Measurements from ENCODE around the gene KIF11. TPM values are rescaled to one million over a fixed set of nuclear protein-coding genes. Genes with fewer than 3 reads are reported as not detected.

The KIF11 gene
- total and polyA plus RNA-seq, 9 of the 15 experiments (the other 6 are each of a cell fraction or from before 2014, with no cell fraction given): 11.3 to 54.4 (median 29.2) TPM

DNA sequence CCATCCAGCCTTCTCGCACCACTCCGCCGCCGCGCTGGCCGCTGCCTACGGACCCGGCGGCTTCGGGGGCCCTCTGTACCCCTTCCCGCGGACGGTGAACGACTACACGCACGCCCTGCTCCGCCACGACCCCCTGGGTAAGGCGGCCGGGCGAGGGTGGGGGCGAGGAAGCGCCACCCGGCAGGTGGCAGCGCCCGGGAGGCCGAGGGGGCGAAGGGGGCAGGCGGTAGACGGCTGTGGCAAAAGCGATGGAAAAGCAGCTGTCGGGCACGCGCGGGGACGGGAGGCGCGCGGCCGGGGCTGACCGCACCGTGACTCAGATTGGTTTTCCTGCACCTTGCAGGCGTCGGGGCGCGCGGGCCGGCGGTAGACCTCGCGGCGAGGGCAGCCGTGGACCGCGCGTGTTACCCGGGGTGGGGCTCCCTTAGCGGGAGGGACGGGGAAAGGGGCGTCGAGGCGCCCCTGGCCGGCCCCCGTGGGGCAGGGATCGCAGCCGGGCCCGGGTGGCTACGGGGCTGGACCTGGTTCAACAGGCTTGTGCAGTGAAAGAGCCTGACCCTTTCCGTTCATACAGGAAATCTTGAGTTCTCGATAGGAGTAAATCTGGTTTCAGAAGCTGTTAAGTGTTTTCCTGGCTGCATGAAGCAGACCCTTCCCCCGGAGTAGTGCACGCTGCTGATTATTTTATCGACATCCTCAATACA lies 97.4 kb downstream of the KIF11 start (continued):
- TF ChIP-seq SAFB (IDR thresholded peaks at IDR 0.05; ENCODE audit: borderline replicate concordance, low read depth, low read length): peak; percentile 41; the same call in 1 of the 2 replicates
- TF ChIP-seq LCOR (CRISPR knock-in tag; IDR thresholded peaks at IDR 0.05): no peak

GRCh38 chr10:92690915-92691590 lies 98.1 kb downstream of the KIF11 start:
- ChIA-PET CTCF (ENCODE audit: low intra/inter-chr PET ratio) (no interaction called here), POLR2A (interaction anchor here (0.6 to 1.9 kb wide), 10 partner anchors 8 to 176 kb away, joined by 3 to 4 read pairs (median 3); partner anchors contain the start of gene EXOC6)
- Histone ChIP-seq H4K20me1 (replicated peaks; ENCODE audit: control insufficient read depth, insufficient read depth, low read length) (0 out of 2 replicates have a peak, but pooled peaks cover 4% of the 10 kb centered on the region), H3K9ac (ENCODE audit: insufficient read depth in 1 of 2, low read depth in 2 of 2, low read length in 2 of 2) (peak overlapping the region; percentile 84 to 98), H3K4me3 (peak overlapping the region; percentile 93), H3K9me3 (replicated peaks; ENCODE audit: control insufficient read depth, insufficient read depth, low read depth, low read length) (peaks cover 4% of the 10 kb centered on the region; the same call in 1 of the 2 replicates), H3K4me2 (ENCODE audit: insufficient read depth, low read length) (peak overlapping the region; percentile 96), H3K9me1 (ENCODE audit: control insufficient read depth, insufficient read depth, low read length) (no peaks in the 10 kb centered on the region), H3K36me3 (ENCODE audit: control insufficient read depth, insufficient read depth, low read length) (peaks cover 51% of the 10 kb centered on the region), H3K4me1 (replicated peaks in 1 of 2; ENCODE audit: control insufficient read depth in 2 of 2, insufficient read depth in 2 of 2, low read length in 2 of 2) (peaks cover 9 to 39% of the 10 kb centered on the region in 2 experiments; a peak in 4 of 5 replicates), H2AFZ (ENCODE audit: low read depth, low read length) (no peak overlapping the region), H3K79me2 (ENCODE audit: control insufficient read depth, insufficient read depth, low read length) (peaks cover 84% of the 10 kb centered on the region), H3K27ac (ENCODE audit: extremely low read depth, low read depth, low read length) (peak overlapping the region; percentile 91), H3K27me3 (ENCODE audit: control insufficient read depth in 2 of 2, insufficient read depth in 2 of 2, low read length in 2 of 2) (no peaks in the 10 kb centered on the region)
- no peak for ATAC-seq
- FAIRE-seq: no peak
- in situ Hi-C loops (cut with MboI): loop anchor here (5.0 kb wide), 1 partner anchor 141 kb away; no protein-coding TSS in a partner anchor
- WGBS (ENCODE audit: insufficient coverage, low coverage, missing lambda C conversion rate): under 1% methylated on average over 23 of the region's 30 CpGs
- DNase-seq (ENCODE audit: extremely low read depth in 1 of 4, low spot score in 3 of 4): peak in 1 of 4 experiments; percentile 66
- intact Hi-C loops (cut with micrococcal nuclease): no loop called here
- TSS peak; percentile 45 for BruUV-seq (replicated peaks)
- TF ChIP-seq SIN3A (IDR thresholded peaks at IDR 0.05; ENCODE audit: borderline replicate concordance in 2 of 2, control insufficient read depth in 1 of 2, low read depth in 2 of 2, low read length in 2 of 2) (0 out of 4 replicates have a peak, but pooled peaks of 1 of the 2 experiments have one; percentile 27), ZBTB9 (CRISPR knock-in tag; IDR thresholded peaks at IDR 0.05) (no peak), KDM5B (IDR thresholded peaks at IDR 0.05; ENCODE audit: insufficient replicate concordance, low read depth, low read length) (peak; percentile 25), FOXM1 (IDR thresholded peaks at IDR 0.05; ENCODE audit: low read depth) (0 out of 2 replicates have a peak, but pooled peaks have one; percentile 19), FOXM1 (CRISPR knock-in tag; IDR thresholded peaks at IDR 0.05; ENCODE audit: low read depth) (no peak), PHF8 (IDR thresholded peaks at IDR 0.05; ENCODE audit: borderline replicate concordance, low read length) (peak; percentile 5; the same call in 1 of the 2 replicates), CHD1 (IDR thresholded peaks at IDR 0.05; ENCODE audit: low read length) (peak; percentile 48), NCOA1 (IDR thresholded peaks at IDR 0.05; ENCODE audit: low read depth) (peak; percentile 46; the same call in 1 of the 2 replicates), ZNF263 (CRISPR knock-in tag; IDR thresholded peaks at IDR 0.05; ENCODE audit: borderline replicate concordance) (no peak), DPF2 (IDR thresholded peaks at IDR 0.05) (no peak), RBBP5 (IDR thresholded peaks at IDR 0.05; ENCODE audit: borderline replicate concordance, insufficient read depth, low read length, poor library complexity, severe bottlenecking) (peak; percentile 49)
- TF ChIP-seq, protein P1, sequence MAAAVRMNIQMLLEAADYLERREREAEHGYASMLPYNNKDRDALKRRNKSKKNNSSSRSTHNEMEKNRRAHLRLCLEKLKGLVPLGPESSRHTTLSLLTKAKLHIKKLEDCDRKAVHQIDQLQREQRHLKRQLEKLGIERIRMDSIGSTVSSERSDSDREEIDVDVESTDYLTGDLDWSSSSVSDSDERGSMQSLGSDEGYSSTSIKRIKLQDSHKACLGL (CRISPR knock-in tag; IDR thresholded peaks at IDR 0.05; ENCODE audit: borderline replicate concordance, poor library complexity, severe bottlenecking): no peak

All from K562 (cell line).